ENCODE data around the gene LRP8. TPM values are rescaled to one million over a fixed set of nuclear protein-coding genes. Genes with fewer than 3 reads are reported as not detected.
"Not testable (repeated sequence)": the region's sequence is repeated elsewhere in the genome, so short reads cannot be mapped to it uniquely, and the experiment has no call there.

LRP8 gene
- polyA plus RNA-seq, 4 donors = 3.4 to 11.5 (median 6.3) TPM

GRCh38 chr1:53285969-53286760 is 41.7 kb downstream of the LRP8 start:
- DNase-seq (ENCODE audit: low read depth in 4 of 4, low spot score in 2 of 4) = no peak

- DNase-seq (ENCODE audit: low read depth in 4 of 4, low spot score in 2 of 4) = no peak
Measured at GRCh38 chr1:53285546-53285945, 42.3 kb downstream of the LRP8 start.

- no peak for DNase-seq (ENCODE audit: low read depth in 4 of 4, low spot score in 2 of 4)
Measured at GRCh38 chr1:53284224-53285020, 43.4 kb downstream of the LRP8 start.

- DNase-seq (ENCODE audit: low read depth in 4 of 4, low spot score in 2 of 4) = not testable (repeated sequence)
Measured at GRCh38 chr1:53283156-53283555, 44.7 kb downstream of the LRP8 start.

GRCh38 chr1:53281133-53281532 is 46.7 kb downstream of the LRP8 start:
- no peak for DNase-seq (ENCODE audit: low read depth in 4 of 4, low spot score in 2 of 4)

GRCh38 chr1:53280496-53280895 is 47.4 kb downstream of the LRP8 start:
- no peak for DNase-seq (ENCODE audit: low read depth in 4 of 4, low spot score in 2 of 4)

DNA sequence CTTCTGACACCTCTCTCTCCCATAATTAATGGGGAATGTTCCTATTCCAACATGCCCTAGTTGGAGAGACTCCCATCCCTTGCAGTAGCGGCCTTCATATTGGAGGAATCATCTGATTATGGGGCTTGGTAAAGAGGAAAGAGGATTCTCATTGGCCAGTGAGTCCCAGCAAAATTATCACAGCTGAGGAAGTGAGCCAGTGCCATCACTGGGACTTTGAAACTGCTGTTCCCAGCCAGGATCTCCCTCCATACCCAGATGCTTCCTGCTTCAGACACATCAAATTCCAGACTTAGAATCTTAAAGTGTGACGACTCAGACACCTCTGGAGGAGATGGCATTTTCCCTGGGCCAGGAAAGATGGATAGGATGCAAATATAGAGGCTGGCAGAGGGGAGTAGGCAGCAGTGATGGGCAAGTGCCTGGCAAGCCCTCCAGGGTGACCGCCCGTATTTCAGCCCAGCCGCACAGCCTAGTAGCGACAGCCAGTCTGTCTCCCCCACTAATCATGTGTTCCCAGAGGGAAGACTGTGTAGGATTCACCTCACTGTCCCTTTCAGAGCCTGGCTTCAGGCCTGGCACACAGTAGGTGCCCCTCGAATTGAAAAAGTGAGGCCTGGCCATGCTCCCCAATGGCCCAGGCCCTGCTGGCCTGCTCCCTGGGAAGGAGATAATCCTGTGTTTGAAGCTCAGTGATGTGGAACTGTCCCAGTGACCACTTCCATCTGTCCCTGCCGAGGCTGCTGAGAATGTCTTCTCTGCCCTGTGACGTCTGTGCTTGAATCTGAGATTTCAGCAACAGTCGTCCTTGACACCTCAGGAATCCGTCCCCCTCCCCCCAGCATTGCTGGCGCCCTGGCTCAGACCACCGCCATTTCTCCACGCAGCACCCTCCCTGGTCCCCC is 48.3 kb downstream of the LRP8 start:
- DNase-seq (ENCODE audit: low read depth in 4 of 4, low spot score in 2 of 4) = no peak

- DNase-seq (ENCODE audit: low read depth in 4 of 4, low spot score in 2 of 4) = no peak
Measured at GRCh38 chr1:53278298-53278725, 49.6 kb downstream of the LRP8 start.

- no peak for DNase-seq (ENCODE audit: low read depth in 4 of 4, low spot score in 2 of 4)
Measured at GRCh38 chr1:53277326-53277725, 50.5 kb downstream of the LRP8 start.

DNA sequence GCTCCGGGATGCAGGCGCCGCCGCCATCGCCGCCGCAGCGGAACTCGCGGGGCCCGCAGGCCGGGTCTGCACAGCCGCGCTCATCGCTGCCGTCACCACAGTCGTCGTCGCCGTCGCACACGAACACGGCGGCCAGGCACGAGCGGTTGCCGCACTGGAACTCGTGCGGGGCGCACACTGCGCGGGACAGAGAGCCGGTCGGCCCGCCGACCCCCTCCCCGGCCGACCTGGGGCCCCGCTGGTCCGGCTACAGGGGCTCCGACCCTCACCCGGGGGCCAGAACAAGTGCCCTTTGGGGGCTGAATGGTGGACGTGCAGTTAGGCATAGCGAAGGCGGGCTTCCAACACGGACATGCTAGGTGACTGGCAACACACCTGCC is 51.0 kb downstream of the LRP8 start:
- no peak for DNase-seq (ENCODE audit: low read depth in 4 of 4, low spot score in 2 of 4)

DNA sequence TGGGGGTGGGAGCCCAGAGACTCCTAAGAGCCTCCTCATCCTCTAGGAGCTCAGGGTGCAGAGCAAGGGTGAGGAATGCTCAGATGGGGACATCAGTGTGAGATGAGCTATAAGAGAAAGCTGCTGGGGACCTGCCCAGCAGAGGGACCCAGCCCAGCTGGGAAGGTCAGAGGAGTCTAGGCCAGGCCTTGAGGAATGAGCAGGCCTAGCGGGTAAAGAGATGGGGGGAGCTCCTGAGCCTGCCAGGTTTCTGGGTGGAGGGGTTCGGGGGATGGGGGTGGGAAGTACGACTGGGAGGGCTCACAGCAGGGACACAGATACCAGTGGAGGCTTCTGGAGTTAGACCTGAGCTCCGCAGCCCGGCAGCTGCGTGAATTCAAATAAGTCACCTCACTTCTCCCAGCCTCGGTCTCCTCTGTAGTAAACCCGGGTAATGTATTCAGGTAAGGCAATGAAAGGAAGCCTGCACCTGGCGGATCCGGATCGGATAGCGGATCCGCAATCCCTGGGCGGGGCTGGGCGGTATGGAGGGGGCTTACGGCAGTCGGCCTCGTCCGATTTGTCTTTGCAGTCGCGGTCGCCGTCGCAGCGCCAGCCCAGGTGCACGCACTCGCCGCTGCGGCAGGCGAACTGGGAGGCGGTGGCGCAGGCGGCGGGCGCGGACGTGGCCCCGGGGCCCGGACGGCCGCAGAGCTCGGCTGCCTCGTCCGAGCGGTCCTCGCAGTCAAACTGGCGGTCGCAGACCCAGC is 51.5 kb downstream of the LRP8 start:
- no peak for DNase-seq (ENCODE audit: low read depth in 4 of 4, low spot score in 2 of 4)

DNA sequence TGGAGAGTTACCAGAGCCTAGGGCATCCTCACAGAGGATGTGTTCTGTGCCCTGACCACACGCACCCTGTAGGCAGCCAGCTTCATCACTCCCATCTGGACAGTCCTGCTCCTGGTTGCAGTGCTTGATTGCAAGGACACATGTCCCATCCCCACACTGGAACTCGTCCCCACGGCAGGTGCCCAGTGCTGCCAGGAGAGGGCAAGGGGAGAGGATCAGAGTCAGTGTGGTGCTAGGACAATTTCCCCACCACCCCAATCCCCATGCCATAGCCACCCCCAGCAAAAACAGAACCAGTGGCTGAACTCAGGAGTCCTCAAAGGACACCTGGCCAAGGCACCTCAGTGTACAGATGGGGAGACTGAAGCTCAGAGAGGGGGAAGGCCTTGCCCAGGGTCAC is 52.3 kb downstream of the LRP8 start:
- DNase-seq (ENCODE audit: low read depth in 4 of 4, low spot score in 2 of 4) = no peak

- no peak for DNase-seq (ENCODE audit: low read depth in 4 of 4, low spot score in 2 of 4)
Measured at GRCh38 chr1:53274541-53275185, 53.2 kb downstream of the LRP8 start.

DNA sequence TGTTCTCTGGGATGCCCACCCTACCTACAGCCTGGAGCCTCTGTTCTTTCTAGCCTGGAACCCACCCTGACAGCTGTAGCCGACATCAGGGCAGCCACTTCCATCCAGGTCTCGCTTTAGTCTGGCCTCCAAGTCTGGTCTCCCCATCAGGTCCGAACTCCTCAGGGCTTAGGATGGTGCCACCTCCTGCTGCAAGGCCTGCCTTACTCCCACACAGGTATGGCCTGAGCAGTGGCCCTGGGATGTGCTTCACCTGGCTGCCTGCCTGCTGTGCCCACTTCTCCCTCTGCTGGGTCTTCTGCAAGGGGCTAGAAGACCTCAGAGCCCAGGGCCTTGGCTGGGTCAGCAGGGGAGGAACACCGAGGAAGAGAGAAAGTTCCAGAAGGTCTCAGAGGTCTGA is 53.8 kb downstream of the LRP8 start:
- DNase-seq (ENCODE audit: low read depth in 4 of 4, low spot score in 2 of 4) = no peak

GRCh38 chr1:53273526-53273925 is 54.3 kb downstream of the LRP8 start:
- no peak for DNase-seq (ENCODE audit: low read depth in 4 of 4, low spot score in 2 of 4)

DNA sequence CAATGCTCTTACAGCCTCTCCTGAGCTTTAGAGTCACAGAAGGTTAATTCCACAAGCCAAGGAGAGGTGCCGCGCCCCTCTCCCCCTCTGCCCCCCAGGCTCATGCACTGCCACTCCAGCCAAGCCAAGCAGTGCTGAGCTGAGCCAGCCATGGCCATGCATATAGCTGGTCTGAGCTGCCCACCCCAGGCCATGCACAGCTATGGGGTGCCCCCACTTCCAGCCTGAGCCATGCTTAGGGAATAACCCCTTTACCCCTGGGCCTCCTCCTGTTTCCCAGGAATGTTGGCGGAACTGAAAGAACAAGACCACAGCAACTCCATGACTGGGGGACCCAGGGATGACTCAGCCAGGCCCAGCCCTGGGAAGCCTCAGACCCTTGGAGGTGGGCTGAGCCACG is 55.5 kb downstream of the LRP8 start:
- DNase-seq (ENCODE audit: low read depth in 4 of 4, low spot score in 2 of 4) = no peak

DNA sequence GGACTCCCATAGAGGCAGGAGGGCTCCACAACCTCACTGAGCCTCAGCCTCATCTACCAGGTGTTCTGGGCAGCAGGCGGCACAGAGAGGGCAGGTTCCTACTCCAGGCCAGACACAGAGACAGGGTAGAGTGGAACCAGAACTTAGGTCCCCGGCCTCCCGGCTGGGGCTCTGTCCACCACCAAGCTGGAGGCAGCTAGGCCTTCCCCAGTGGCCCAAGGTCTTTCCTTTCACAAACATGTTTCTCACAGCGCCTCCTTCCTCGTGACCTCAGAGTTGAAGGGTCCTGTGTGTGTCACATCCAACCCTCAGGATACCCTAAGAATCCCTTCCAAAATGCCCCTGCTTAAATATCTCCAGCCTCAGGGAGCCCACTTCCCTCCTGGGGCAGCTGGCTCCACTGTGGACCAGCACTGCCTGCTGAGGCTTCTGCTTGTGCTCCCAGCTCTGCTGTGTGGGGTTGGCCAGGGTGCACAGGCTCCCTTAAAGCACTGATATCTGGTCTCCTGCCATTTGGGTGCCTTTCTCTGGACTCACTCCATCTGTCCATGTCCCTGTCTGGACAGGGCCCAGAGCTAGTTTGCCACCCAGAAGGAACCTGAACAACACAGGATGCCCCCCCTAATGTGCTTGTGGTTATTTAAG is 56.3 kb downstream of the LRP8 start:
- no peak for DNase-seq (ENCODE audit: low read depth in 4 of 4, low spot score in 2 of 4)

GRCh38 chr1:53270873-53271272 is 57.0 kb downstream of the LRP8 start:
- DNase-seq (ENCODE audit: low read depth in 4 of 4, low spot score in 2 of 4) = no peak

DNA sequence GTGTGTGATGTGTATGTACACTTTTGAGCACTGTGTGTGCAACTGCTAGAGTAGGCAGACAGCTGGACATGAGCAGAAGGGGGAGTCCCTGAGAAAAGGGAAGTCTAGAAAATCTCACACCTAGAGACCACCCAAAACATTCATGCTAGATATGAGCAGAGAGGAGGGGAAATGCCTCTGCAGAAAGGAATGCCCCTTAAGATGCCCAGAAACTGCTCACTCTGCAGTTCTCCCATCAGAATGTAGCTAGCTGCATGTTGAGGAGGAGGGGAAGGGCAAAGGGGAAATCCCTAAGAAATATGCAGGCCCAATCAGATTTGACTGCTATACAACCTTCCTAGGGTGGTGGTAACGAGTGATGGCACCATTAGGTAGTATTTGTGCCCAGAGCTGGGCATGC is 57.8 kb downstream of the LRP8 start:
- no peak for DNase-seq (ENCODE audit: low read depth in 4 of 4, low spot score in 2 of 4)

Measured in left renal cortex interstitium (tissue), 4 donors.